ENCODE measurements around the gene PCID2.

The PCID2 gene

GRCh38 chr13:113149711-113150549, 58.5 kb downstream of the PCID2 start:
- no peak for DNase-seq (ENCODE audit: low read depth)

- DNase-seq (ENCODE audit: low read depth): no peak
These were observed 59.4 kb downstream of the PCID2 start for GRCh38 chr13:113148940-113149503.

- DNase-seq (ENCODE audit: low read depth): no peak
These were observed 60.1 kb downstream of the PCID2 start for GRCh38 chr13:113148407-113148806.

- DNase-seq (ENCODE audit: low read depth): no peak
These were observed 61.3 kb downstream of the PCID2 start for GRCh38 chr13:113147206-113147605.

- no peak for DNase-seq (ENCODE audit: low read depth)
These were observed 61.7 kb downstream of the PCID2 start for GRCh38 chr13:113146750-113147149.

- DNase-seq (ENCODE audit: low read depth): no peak
These were observed 62.4 kb downstream of the PCID2 start for GRCh38 chr13:113145911-113146598.

- DNase-seq (ENCODE audit: low read depth): no peak
These were observed 63.0 kb downstream of the PCID2 start for GRCh38 chr13:113145496-113145895.

GRCh38 chr13:113144255-113144629, 64.2 kb downstream of the PCID2 start:
- DNase-seq (ENCODE audit: low read depth): no peak

- DNase-seq (ENCODE audit: low read depth): no peak
These were observed 64.8 kb downstream of the PCID2 start for GRCh38 chr13:113143466-113144254.

GRCh38 chr13:113142876-113143275, 65.6 kb downstream of the PCID2 start:
- DNase-seq (ENCODE audit: low read depth): no peak

GRCh38 chr13:113141601-113141970, 66.9 kb downstream of the PCID2 start:
- no peak for DNase-seq (ENCODE audit: low read depth)

GRCh38 chr13:113140677-113141600, 67.5 kb downstream of the PCID2 start:
- DNase-seq (ENCODE audit: low read depth): no peak

- no peak for DNase-seq (ENCODE audit: low read depth)
These were observed 68.9 kb downstream of the PCID2 start for GRCh38 chr13:113139577-113139976.

- DNase-seq (ENCODE audit: low read depth): no peak
These were observed 69.5 kb downstream of the PCID2 start for GRCh38 chr13:113138792-113139551.

GRCh38 chr13:113137691-113138298, 70.7 kb downstream of the PCID2 start:
- DNase-seq (ENCODE audit: low read depth): no peak

GRCh38 chr13:113135281-113135760, 73.1 kb downstream of the PCID2 start:
- no peak for DNase-seq (ENCODE audit: low read depth)

GRCh38 chr13:113129921-113130750, 78.3 kb downstream of the PCID2 start:
- no peak for DNase-seq (ENCODE audit: low read depth)

GRCh38 chr13:113129480-113129879, 79.0 kb downstream of the PCID2 start:
- DNase-seq (ENCODE audit: low read depth): no peak

All from activated T-helper 9 cell treated with anti-CD3 and anti-CD28 coated beads, Interleukin-2, amount 50 U/mL, for 16 hours (primary cell).